Posterior vena cava (tissue), 2 donors: ENCODE data around the gene NOSIP. TPM values are rescaled to one million over a fixed set of nuclear protein-coding genes. Genes with fewer than 3 reads are reported as not detected.
A peak's percentile ranks its signal among the peaks of the same experiment; 100 is the strongest.
"Not testable (repeated sequence)": the region's sequence is repeated elsewhere in the genome, so short reads cannot be mapped to it uniquely, and the experiment has no call there.

Experiments
- DNase-seq: peaks from one replicate; pipeline ENCODE4 v3.0.0-alpha.2; 2020; ENCODE audit warnings: low spot score
- intact Hi-C, 2 donors: fragments of 100-400 bp; cut with DNase I; formaldehyde crosslinking; loops; one replicate each; pipeline versions ENCODE4 v1.14.1 to v1.14.2; 2022 to 2023
- long read RNA-seq, 2 donors: library from polyadenylated mRNA; unstranded; transcript quantifications; one replicate each; pipeline ENCODE4 v2.0.0, GENCODE V29; 2020 to 2021
- total RNA-seq, 2 donors: library from RNA; stranded (reverse); fragmentation: NEBNext Ultra II Directional; extraction: Animal tissue kit (Norgen Biotek cat#: 25700); gene quantifications; one replicate each; pipeline ENCODE4 v1.2.1, GENCODE V29; 2021
- donor health status: DM: yes; HTN: yes; CAD: no.
- donor health status: DM: yes; HTN: yes; CAD: no.

The NOSIP gene
- total RNA-seq: 10 to 100 TPM; 35.8 to 36.0 TPM
- long read RNA-seq, donor 1, partial matches to known transcripts: 2 of 6 reads
- long read RNA-seq, donor 1, other reads (novel, unspliced or antisense): 2 of 6 reads
- long read RNA-seq, donor 2, transcript NOSIP-204 (9 exons, 1,005 nt): major isoform, 21 of 25 reads
- long read RNA-seq, donor 2, partial matches to known transcripts: 2 of 25 reads
- long read RNA-seq, donor 2, other reads (novel, unspliced or antisense): 2 of 25 reads

DNA sequence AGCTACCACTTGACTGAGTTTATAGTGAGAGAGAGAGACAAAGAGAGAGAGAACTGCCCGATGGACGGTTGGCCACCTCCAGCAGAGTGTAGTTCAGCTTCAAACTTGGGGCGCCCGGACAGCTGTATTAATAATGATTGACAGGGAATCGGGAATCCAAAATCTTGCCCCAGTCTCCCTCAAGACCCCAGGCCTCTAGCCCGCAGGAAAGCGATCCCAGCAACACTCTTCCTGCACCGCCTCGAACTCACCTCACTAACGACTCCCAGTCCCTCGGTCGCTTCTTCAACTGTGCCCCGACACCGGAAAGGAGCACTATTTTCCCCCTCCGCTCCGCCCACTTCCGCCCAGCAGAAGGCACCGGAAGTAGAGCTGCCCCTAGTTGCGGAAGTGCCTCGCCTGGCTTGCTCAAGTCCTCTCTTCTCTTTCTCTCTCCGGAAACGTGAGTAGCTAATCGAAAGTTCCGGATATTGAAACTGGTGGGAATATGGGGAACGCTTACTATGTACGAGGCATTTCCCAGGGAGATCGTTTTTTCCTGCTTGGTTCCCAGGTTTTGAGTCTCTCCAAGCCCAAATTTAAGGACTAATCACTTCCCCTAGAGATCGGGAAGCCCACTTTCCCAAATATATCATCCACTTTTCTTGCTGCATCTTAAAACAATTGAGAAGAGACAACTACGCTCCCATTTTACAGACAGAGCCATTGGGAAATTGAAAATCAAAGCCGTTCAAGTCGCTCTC is at the start of gene NOSIP:
Gene NOSIP (minus strand): TSS at position 293 of the 743 bp plus-strand sequence. CDS start 19,865 bp downstream, outside the sequence.
- peak; percentile 98 for DNase-seq
- intact Hi-C loops: no loop called here

DNA sequence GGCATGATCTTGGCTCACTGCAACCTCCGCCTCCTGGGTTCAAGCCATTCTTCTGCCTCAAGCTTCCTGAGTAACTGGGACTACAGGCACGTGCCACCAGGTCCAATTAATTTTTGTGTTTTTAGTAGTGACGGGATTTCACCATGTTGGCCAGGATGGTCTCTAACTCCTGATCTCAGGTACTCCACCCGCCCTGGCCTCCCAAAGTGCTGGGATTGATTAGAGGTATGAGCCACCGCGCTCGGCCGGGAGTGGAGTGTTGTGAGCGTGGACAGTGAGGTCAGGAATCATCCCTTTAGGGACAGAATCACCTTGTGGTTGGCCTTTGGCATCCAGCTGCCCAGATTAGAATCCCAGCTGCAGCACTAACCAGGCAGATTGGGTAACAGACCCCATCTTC is 49.3 kb upstream of the NOSIP start:
- intact Hi-C loops: no loop called here
- DNase-seq: no peak

- no peak for DNase-seq
- intact Hi-C loops: no loop called here
These were observed 45.9 kb upstream of the NOSIP start for GRCh38 chr19:49626226-49626625.

DNA sequence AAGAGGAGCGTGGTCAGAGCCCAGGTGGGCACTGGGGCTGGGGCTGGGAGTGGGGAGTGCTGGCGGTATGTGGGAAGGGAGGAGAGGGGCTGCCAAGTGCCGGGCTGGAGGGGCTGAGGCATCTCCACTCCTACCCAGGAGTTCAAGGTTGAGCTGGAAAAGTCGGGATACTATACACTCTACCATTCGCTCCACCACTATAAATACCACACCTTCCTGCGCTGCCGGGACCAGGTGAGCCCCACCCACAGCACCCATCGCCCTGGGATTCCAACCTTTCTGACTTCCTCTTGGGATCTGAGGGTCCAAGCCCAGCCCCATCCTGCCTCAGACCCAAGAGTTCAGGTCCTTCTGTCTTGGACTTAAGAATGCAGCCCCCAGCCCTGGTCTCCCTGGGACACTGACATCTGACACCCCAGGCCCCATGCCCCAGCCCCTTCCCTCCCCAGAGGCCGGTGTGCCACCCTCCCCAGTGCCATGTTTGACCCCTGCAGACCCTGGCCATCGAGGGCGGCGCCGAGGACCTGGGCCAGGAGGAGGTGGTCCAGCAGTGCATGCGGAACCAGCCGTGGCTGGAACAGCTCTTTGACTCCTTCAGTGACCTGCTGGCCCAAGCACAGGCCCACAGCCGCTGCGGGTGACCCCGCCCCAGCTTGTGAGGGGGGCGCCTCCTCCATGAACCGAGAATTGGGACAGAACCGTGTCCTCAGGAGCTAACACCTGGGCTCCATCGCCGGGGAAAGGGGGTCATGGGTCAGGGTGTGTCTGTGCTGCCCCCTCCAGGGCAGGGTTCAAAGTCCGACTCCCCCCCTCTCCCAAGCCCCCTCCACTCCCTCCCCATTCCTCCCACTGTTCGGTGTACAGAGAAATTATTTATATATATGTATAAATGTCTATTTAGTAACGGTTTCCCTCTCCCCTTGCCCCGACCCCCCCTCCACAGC is 44.9 kb upstream of the NOSIP start:
- no peak for DNase-seq
- intact Hi-C loops: loop anchor here in 1 of 2 donors (1.0 kb wide), 1 partner anchor 42 kb away; no protein-coding TSS in a partner anchor

DNA sequence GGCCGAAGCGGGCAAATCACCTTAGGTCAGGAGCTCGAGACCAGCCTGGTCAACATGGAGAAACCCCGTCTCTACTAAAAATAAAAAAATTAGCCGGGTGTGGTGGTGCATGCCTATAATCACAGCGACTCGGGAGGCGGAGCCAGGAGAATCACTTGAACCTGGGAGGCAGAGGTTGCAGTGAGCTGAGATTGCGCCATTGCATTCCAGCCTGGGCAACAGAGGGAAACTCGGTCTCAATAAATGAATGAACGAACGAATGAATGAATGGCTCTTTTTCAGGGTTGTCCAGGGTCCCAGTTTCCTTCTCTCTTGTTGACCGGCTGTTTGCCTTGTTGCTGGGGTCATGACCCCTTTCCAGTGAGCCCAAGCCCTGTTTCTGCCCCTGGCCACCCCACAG is 37.5 kb upstream of the NOSIP start:
- intact Hi-C loops, DNase-seq: not testable (repeated sequence)

GRCh38 chr19:49616945-49617344 is 36.6 kb upstream of the NOSIP start:
- DNase-seq: no peak
- intact Hi-C loops: no loop called here

GRCh38 chr19:49616532-49616931 is 36.2 kb upstream of the NOSIP start:
- intact Hi-C loops: no loop called here
- no peak for DNase-seq

- intact Hi-C loops: no loop called here
- no peak for DNase-seq
These were observed 35.5 kb upstream of the NOSIP start for GRCh38 chr19:49615861-49616260.

DNA sequence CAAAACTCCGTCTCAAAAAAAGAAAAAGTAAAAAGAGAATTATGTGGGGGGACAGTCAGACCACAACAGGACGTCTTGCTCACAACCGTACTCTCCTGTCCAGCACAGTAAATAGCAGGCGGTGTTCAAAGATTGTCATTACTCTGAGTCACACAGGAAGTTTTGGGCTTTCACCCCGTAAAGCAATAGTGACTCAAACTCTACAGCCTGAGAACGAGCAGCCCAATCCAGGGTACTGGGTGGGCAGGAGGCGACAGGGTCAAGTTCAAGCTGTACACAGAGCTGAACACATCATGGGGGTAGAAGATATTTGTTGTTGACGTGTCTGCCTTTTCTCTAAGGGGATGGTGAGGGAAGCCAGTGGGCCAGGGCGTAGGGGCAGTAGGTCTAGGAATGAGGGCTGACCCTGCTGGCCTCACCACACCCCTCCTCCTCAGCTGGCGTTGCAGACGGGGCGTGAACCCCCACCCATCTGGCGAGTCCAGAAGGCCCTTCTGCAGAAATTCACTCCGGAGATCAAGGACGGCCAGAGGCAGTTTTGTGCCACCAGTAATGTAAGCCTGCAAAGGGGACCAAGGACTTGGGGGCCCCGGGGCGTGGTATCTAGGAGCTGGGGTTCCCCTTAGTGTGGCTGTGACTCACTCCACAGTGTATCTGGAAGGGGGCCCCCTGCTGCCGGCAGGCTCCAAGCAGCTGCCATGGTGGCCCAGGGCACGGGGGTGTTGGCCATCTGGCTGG is 33.9 kb upstream of the NOSIP start:
- intact Hi-C loops: no loop called here
- no peak for DNase-seq

- DNase-seq: no peak
- intact Hi-C loops: no loop called here
These were observed 33.0 kb upstream of the NOSIP start for GRCh38 chr19:49613374-49613773.

- intact Hi-C loops: no loop called here
- no peak for DNase-seq
These were observed 29.2 kb upstream of the NOSIP start for GRCh38 chr19:49609499-49610092.

DNA sequence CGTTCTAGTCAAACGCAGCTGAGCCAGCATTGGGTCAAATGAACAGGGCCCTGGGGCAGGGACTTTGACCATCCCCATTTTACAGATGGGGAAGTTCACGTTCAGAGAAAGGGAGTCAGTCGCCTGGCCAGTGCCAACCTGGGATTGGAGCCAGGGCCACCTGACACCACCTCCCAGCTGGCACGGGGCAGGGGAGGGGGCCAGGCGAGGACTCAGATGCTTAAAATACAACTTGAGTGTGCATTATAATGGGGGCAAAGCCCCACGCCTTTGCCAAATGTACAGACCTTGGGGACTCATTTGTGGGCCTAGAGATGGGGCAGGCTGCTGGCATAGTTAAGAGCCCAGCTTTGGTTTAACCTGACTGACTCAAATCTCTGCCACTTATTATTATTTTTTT is 25.2 kb upstream of the NOSIP start:
- no peak for DNase-seq
- intact Hi-C loops: no loop called here

DNA sequence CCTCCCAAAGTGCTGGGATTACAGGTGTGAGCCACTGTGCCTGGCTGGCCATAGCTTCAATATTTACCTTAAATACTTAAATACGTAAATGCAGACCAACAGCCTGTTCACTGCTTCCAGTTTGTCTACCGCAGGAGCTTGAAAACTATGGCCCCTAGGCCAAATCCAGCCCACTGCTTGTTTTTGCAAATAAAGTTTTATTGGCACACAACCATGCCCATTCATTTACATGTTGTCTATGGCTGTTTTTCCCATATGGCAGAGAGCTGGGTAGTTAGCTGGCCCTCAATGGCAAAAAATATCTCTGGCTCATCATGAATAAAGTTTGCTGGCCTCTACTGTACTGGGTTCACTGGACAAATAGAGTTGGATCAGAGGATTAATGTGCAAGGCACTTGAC is 22.4 kb upstream of the NOSIP start:
- intact Hi-C loops: no loop called here
- no peak for DNase-seq

DNA sequence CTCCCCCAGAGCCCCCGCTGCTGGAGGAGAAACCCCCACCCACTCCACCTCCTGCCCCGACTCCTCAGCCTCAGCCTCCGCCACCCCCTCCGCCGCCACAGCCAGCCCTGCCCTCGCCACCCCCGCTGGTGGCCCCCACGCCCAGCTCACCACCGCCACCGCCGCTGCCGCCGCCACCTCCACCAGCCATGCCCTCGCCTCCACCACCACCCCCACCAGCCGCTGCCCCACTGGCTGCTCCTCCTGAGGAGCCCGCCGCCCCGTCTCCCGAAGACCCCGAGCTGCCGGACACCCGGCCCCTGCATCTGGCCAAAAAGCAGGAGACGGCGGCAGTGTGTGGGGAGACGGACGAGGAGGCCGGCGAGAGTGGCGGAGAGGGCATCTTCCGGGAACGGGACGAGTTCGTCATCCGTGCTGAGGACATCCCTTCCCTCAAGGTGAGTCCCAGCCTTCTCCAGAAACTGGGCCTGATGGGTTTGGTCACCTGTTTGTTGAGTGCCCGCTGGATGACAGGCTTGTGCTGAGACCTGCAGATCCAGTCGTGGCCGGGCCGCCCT is 21.2 kb upstream of the NOSIP start:
- intact Hi-C loops: no loop called here
- no peak for DNase-seq

GRCh38 chr19:49599378-49600295 is 19.3 kb upstream of the NOSIP start:
- DNase-seq: no peak
- intact Hi-C loops: no loop called here

DNA sequence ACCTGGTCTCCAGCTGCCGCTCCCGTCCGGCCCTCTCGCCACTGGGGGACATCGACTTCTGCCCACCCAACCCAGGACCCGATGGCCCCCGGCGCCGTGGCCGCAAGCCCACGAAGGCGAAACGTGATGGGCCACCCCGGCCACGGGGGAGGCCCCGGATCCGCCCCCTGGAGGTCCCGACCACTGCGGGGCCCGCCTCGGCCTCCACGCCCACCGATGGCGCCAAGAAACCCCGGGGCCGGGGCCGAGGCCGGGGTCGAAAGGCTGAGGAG is 17.3 kb upstream of the NOSIP start:
- DNase-seq: no peak
- intact Hi-C loops: no loop called here

- intact Hi-C loops: no loop called here
- no peak for DNase-seq
These were observed 16.8 kb upstream of the NOSIP start for GRCh38 chr19:49596954-49597702.
